Ishikawa (cell line): Measurements from ENCODE around the gene KRTAP9-8.

Experiments
- CEBPB ChIP-seq: IDR thresholded peaks from 2 replicates; pipeline ENCODE4 v1.6.1; 2012
- CREB1 ChIP-seq: IDR thresholded peaks from 2 replicates; pipeline ENCODE4 v1.6.1; 2012; ENCODE audit warnings: low read depth
- EGR1 ChIP-seq: IDR thresholded peaks from 2 replicates; pipeline ENCODE4 v1.6.1; 2012
- EP300 ChIP-seq: IDR thresholded peaks from 2 replicates; pipeline ENCODE4 v1.6.1; 2012; ENCODE audit warnings: borderline replicate concordance
- FOXM1 ChIP-seq: IDR thresholded peaks from 2 replicates; pipeline ENCODE4 v1.6.1; 2012; ENCODE audit warnings: low read depth, borderline replicate concordance
- NFIC ChIP-seq: IDR thresholded peaks from 2 replicates; pipeline ENCODE4 v1.6.1; 2012
- RAD21 ChIP-seq: IDR thresholded peaks from 2 replicates; pipeline ENCODE4 v1.6.1; 2012; ENCODE audit warnings: low read depth
- TAF1 ChIP-seq: IDR thresholded peaks from 2 replicates; pipeline ENCODE4 v1.6.1; 2012; ENCODE audit warnings: low read depth, mild to moderate bottlenecking
- TCF12 ChIP-seq: IDR thresholded peaks from 2 replicates; pipeline ENCODE4 v1.6.1; 2012; ENCODE audit warnings: low read depth
- TEAD4 ChIP-seq: IDR thresholded peaks from 2 replicates; pipeline ENCODE4 v1.6.1; 2012
- YY1 ChIP-seq: IDR thresholded peaks from 2 replicates; pipeline ENCODE4 v1.6.1; 2012; ENCODE audit warnings: low read depth
- ZBTB7A ChIP-seq: IDR thresholded peaks from 2 replicates; pipeline ENCODE4 v1.6.1; 2012; ENCODE audit warnings: low read depth
- TF ChIP-seq, protein P1 (sequence below): IDR thresholded peaks from 2 replicates; pipeline ENCODE4 v1.6.1; 2012; ENCODE audit warnings: low read depth, mild to moderate bottlenecking
- TF ChIP-seq, protein P2 (sequence below): IDR thresholded peaks from 2 replicates; pipeline ENCODE4 v1.6.1; 2012
- TF ChIP-seq, protein P3 (sequence below): IDR thresholded peaks from 2 replicates; pipeline ENCODE4 v1.6.1; 2012

Gene KRTAP9-8

DNA sequence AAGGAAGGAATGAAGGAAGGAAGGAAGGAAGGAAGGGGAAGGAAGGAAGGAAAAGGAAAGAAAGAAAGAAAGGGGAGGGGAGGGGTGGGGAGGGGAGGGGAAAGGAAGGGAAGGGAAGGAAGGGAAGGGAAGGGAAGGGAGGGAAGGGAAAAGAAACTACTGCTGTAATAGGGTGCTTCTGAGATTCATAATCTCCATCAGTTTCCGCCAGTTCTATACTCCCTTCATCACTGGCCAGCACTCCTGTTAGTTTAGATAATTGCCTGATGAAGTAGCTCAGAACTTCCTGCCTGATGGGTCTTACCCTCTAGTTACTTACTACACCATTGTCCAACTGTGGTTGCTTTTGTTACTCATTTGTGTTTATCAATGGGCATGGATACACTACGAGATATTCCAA lies 25.4 kb downstream of the KRTAP9-8 start:
- TF ChIP-seq, protein P1, sequence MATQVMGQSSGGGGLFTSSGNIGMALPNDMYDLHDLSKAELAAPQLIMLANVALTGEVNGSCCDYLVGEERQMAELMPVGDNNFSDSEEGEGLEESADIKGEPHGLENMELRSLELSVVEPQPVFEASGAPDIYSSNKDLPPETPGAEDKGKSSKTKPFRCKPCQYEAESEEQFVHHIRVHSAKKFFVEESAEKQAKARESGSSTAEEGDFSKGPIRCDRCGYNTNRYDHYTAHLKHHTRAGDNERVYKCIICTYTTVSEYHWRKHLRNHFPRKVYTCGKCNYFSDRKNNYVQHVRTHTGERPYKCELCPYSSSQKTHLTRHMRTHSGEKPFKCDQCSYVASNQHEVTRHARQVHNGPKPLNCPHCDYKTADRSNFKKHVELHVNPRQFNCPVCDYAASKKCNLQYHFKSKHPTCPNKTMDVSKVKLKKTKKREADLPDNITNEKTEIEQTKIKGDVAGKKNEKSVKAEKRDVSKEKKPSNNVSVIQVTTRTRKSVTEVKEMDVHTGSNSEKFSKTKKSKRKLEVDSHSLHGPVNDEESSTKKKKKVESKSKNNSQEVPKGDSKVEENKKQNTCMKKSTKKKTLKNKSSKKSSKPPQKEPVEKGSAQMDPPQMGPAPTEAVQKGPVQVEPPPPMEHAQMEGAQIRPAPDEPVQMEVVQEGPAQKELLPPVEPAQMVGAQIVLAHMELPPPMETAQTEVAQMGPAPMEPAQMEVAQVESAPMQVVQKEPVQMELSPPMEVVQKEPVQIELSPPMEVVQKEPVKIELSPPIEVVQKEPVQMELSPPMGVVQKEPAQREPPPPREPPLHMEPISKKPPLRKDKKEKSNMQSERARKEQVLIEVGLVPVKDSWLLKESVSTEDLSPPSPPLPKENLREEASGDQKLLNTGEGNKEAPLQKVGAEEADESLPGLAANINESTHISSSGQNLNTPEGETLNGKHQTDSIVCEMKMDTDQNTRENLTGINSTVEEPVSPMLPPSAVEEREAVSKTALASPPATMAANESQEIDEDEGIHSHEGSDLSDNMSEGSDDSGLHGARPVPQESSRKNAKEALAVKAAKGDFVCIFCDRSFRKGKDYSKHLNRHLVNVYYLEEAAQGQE, result no peak
- TF ChIP-seq RAD21, result no peak

DNA sequence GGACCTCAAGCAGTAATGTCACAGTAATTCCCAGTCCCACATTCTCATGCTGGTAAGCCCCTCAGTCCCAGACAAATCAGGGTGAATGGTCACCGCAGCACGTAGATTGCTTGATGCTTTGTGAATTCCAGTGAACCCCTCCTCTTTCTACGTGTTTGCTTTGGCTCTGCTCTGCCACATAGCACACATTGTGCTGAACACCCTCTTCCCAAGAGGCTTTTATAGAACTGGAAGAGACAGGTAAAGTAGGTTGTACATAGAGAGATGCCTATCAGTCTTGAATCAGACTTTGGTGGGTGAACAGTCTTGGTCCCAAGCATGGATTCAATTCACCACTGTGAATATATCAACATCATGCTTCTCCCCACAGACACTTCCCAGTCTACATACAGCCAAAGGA lies 26.8 kb downstream of the KRTAP9-8 start:
- TF ChIP-seq TAF1, result no peak
- TF ChIP-seq, protein P2, sequence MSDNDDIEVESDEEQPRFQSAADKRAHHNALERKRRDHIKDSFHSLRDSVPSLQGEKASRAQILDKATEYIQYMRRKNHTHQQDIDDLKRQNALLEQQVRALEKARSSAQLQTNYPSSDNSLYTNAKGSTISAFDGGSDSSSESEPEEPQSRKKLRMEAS, result no peak

DNA sequence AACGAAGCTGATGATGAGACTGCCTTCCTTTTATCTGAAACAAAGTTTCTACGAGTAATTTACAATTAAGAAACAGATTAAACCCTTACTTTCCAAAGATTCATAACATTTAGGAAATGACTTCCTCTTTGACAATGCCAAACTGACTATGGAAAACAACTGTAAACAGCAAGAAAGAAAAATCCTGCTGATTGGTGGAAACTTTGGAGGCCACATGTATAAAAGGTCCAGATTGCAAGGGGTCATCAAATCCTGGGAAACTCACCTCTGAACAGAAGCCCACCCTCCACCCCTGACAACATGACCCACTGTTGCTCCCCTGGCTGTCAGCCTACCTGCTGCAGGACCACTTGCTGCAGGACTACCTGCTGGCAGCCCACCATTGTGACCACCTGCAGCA lies 27.3 kb downstream of the KRTAP9-8 start, which contains the start of gene KRTAP9-6:
Gene KRTAP9-6 (plus strand): TSS at position 301 of the 400 bp plus-strand sequence. CDS start 0 bp downstream, at position 301.
- TF ChIP-seq TAF1 (no peak), CREB1 (no peak), NFIC (no peak), EP300 (no peak), ZBTB7A (no peak), RAD21 (no peak), YY1 (no peak), FOXM1 (no peak), TEAD4 (no peak), EGR1 (no peak), CEBPB (no peak), TCF12 (no peak)
- TF ChIP-seq, protein P1, result no peak
- TF ChIP-seq, protein P2, result no peak
- TF ChIP-seq, protein P3, sequence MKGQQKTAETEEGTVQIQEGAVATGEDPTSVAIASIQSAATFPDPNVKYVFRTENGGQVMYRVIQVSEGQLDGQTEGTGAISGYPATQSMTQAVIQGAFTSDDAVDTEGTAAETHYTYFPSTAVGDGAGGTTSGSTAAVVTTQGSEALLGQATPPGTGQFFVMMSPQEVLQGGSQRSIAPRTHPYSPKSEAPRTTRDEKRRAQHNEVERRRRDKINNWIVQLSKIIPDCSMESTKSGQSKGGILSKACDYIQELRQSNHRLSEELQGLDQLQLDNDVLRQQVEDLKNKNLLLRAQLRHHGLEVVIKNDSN, result no peak

DNA sequence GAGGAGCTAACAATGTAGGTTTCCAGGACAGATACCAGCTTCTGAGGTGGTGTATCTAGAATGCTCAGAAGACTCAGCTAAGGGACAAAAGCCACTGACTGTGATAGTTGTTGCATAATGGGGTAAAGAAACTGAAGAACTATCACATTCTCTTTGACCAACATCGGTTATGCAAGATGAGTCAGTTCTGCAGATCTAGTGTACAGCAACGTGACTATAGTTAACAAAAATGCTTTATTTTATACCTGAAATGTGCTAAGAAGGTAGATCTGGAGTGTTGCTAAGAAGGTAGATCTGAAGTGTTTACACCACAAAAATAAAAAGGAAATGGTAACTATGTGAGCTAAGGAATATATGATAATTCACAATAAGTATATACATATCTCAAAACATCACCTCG lies 29.9 kb downstream of the KRTAP9-8 start:
- TF ChIP-seq YY1 (no peak), ZBTB7A (no peak), EP300 (no peak), CEBPB (no peak), TAF1 (no peak), CREB1 (no peak), TEAD4 (no peak), EGR1 (no peak)
- TF ChIP-seq, protein P1, result no peak
- TF ChIP-seq, protein P3, result no peak

DNA sequence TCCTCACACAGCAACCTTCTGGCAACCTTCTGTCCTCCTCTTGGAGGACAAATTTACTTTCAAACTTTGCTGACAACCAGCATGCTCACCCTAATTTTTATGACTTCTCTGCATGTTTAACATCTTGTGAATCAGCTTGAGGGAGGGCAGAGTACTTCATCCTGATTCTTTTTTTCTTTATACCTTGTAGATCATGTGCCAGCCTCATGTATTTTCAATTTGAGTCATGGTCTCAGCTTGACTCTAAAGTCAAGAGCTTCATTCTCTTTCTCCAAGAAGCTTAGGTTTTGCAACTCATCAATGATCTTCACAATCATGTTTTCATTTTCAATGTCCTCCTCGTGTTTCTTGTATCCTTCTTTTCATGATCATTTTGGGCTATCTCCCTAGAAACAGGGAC lies 34.1 kb downstream of the KRTAP9-8 start:
- TF ChIP-seq RAD21, result no peak
- no peak for TF ChIP-seq YY1
- TF ChIP-seq FOXM1, result no peak
- TF ChIP-seq NFIC, result no peak
- no peak for TF ChIP-seq TCF12
- TF ChIP-seq, protein P3, result no peak
- no peak for TF ChIP-seq ZBTB7A
- no peak for TF ChIP-seq TAF1
- TF ChIP-seq TEAD4, result no peak
